H9 (cell line): ENCODE measurements around the gene PDE4A. TPM values are rescaled to one million over a fixed set of nuclear protein-coding genes. Genes with fewer than 3 reads are reported as not detected.

Experiments
- DNase-seq: peaks from one replicate; pipeline ENCODE4 v3.0.0-alpha.2; 2017
- H2AFZ ChIP-seq: one replicate; pipeline ENCODE4 v1.6.1; 2013; ENCODE audit warnings: mild to moderate bottlenecking, low read length, control low read depth, moderate library complexity
- H2AK5ac ChIP-seq: 2 replicates; pipeline ENCODE4 v1.6.1; 2013; ENCODE audit warnings: low read length, control low read depth, mixed read lengths; ENCODE audit not compliant: insufficient read length
- H2BK120ac ChIP-seq: one replicate; pipeline ENCODE4 v1.6.1; 2013; ENCODE audit warnings: low read depth, mild to moderate bottlenecking, low read length, control low read depth, inconsistent platforms; ENCODE audit not compliant: poor library complexity, severe bottlenecking
- H2BK12ac ChIP-seq: 2 replicates; pipeline ENCODE4 v1.6.1; 2013; ENCODE audit warnings: low read length, control low read depth, mixed read lengths, low read depth; ENCODE audit not compliant: insufficient read length
- H2BK15ac ChIP-seq: 2 replicates; pipeline ENCODE4 v1.6.1; 2013; ENCODE audit warnings: low read depth, low read length, control low read depth
- H2BK20ac ChIP-seq: one replicate; pipeline ENCODE4 v1.6.1; 2013; ENCODE audit warnings: low read depth, mild to moderate bottlenecking, low read length, control low read depth, inconsistent platforms; ENCODE audit not compliant: poor library complexity, severe bottlenecking
- H2BK5ac ChIP-seq: 2 replicates; pipeline ENCODE4 v1.6.1; 2013; ENCODE audit warnings: low read length, control low read depth, mixed read lengths; ENCODE audit not compliant: insufficient read length
- H3K14ac ChIP-seq: 2 replicates; pipeline ENCODE4 v1.6.1; 2013; ENCODE audit warnings: low read length, control low read depth; ENCODE audit not compliant: insufficient read depth
- H3K18ac ChIP-seq: 2 replicates; pipeline ENCODE4 v1.6.1; 2013; ENCODE audit warnings: low read depth, mild to moderate bottlenecking, mixed read lengths, low read length, control low read depth; ENCODE audit not compliant: insufficient read length
- H3K23ac ChIP-seq: 2 replicates; pipeline ENCODE4 v1.6.1; 2013; ENCODE audit warnings: low read length, control low read depth, mixed read lengths, low read depth; ENCODE audit not compliant: insufficient read length
- H3K23me2 ChIP-seq: 2 replicates; pipeline ENCODE4 v1.6.1; 2013; ENCODE audit warnings: low read depth, mild to moderate bottlenecking, mixed read lengths, low read length, control low read depth; ENCODE audit not compliant: insufficient read length, poor library complexity, severe bottlenecking
- H3K27ac ChIP-seq: 2 replicates; pipeline ENCODE4 v1.5.1; 2013; ENCODE audit warnings: low read length, control low read depth, mixed read lengths, low read depth; ENCODE audit not compliant: insufficient read length
- H3K27me3 ChIP-seq: 2 replicates; pipeline ENCODE4 v1.6.1; 2013; ENCODE audit warnings: low read length, control low read depth, inconsistent platforms; ENCODE audit not compliant: insufficient read depth
- H3K4ac ChIP-seq: 2 replicates; pipeline ENCODE4 v1.6.1; 2013; ENCODE audit warnings: low read depth, mild to moderate bottlenecking, control low read depth, inconsistent platforms, low read length, moderate library complexity
- H3K4me1 ChIP-seq: 2 replicates; pipeline ENCODE4 v1.6.1; 2013; ENCODE audit warnings: low read length, control low read depth, inconsistent platforms; ENCODE audit not compliant: insufficient read depth
- H3K4me2 ChIP-seq: 2 replicates; pipeline ENCODE4 v1.6.1; 2013; ENCODE audit warnings: low read length, control low read depth, mixed read lengths; ENCODE audit not compliant: insufficient read length, insufficient read depth
- H3K56ac ChIP-seq: 2 replicates; pipeline ENCODE4 v1.6.1; 2013; ENCODE audit warnings: low read depth, mild to moderate bottlenecking, mixed read lengths, low read length, control low read depth; ENCODE audit not compliant: insufficient read length
- H3K79me1 ChIP-seq: 2 replicates; pipeline ENCODE4 v1.6.1; 2013; ENCODE audit warnings: low read depth, mild to moderate bottlenecking, moderate library complexity, low read length, control low read depth, inconsistent platforms; ENCODE audit not compliant: insufficient read depth, poor library complexity, severe bottlenecking
- H3K79me2 ChIP-seq: 2 replicates; pipeline ENCODE4 v1.6.1; 2013; ENCODE audit warnings: low read length, control low read depth, inconsistent platforms; ENCODE audit not compliant: insufficient read depth
- H3K9ac ChIP-seq: 2 replicates; pipeline ENCODE4 v1.6.1; 2013; ENCODE audit warnings: low read length, control low read depth, mixed read lengths; ENCODE audit not compliant: insufficient read length; ENCODE audit errors: extremely low read depth
- H3K9me3 ChIP-seq: one replicate; pipeline ENCODE4 v1.6.1; 2013; ENCODE audit warnings: low read depth, low read length, inconsistent platforms; ENCODE audit not compliant: control insufficient read depth
- H3T11ph ChIP-seq: one replicate; pipeline ENCODE4 v1.6.1; 2013; ENCODE audit warnings: mild to moderate bottlenecking, low read length, control low read depth, inconsistent platforms
- H4K20me1 ChIP-seq: one replicate; pipeline ENCODE4 v1.6.1; 2013; ENCODE audit not compliant: control insufficient read depth, insufficient read length, insufficient read depth
- H4K5ac ChIP-seq: 2 replicates; pipeline ENCODE4 v1.6.1; 2013; ENCODE audit warnings: low read depth, mild to moderate bottlenecking, mixed read lengths, low read length, control low read depth; ENCODE audit not compliant: insufficient read length
- H4K8ac ChIP-seq: replicated peaks from 2 replicates; pipeline ENCODE4 v1.6.1; 2013; ENCODE audit warnings: low read length, control low read depth, mixed read lengths, low read depth; ENCODE audit not compliant: insufficient read length
- H4K91ac ChIP-seq: 2 replicates; pipeline ENCODE4 v1.6.1; 2013; ENCODE audit warnings: low read depth, mild to moderate bottlenecking, moderate library complexity, mixed read lengths, low read length, control low read depth; ENCODE audit not compliant: insufficient read length
- H3K27ac Mint-ChIP-seq, 3 experiments: 2 replicates in 2 of 3; 3 replicates in 1 of 3; pipeline ENCODE4 v1.8.0; 2020 to 2021; ENCODE audit warnings: mixed read lengths in 3 of 3, mild to moderate bottlenecking in 1 of 3, moderate library complexity in 1 of 3
- H3K27me3 Mint-ChIP-seq: 2 replicates; pipeline ENCODE4 v1.8.0; 2021; ENCODE audit warnings: low read depth, mild to moderate bottlenecking, moderate library complexity, mixed read lengths
- H3K36me3 Mint-ChIP-seq, 3 experiments: 2 replicates in 2 of 3; 3 replicates in 1 of 3; pipeline ENCODE4 v1.8.0; 2020 to 2021; ENCODE audit warnings: low read depth in 3 of 3, mixed read lengths in 3 of 3; ENCODE audit not compliant: insufficient read depth in 1 of 3
- H3K4me1 Mint-ChIP-seq, 2 experiments: 2 replicates each; pipeline ENCODE4 v1.8.0; 2020; ENCODE audit warnings: mixed read lengths in 2 of 2
- H3K4me3 Mint-ChIP-seq, 2 experiments: 2 replicates in 1 of 2; 3 replicates in 1 of 2; pipeline ENCODE4 v1.8.0; 2020 to 2021; ENCODE audit warnings: mild to moderate bottlenecking in 2 of 2, mixed read lengths in 2 of 2, moderate library complexity in 1 of 2
- H3K9me3 Mint-ChIP-seq, 2 experiments: 2 replicates in 1 of 2; 3 replicates in 1 of 2; pipeline ENCODE4 v1.8.0; 2020; ENCODE audit warnings: mild to moderate bottlenecking in 2 of 2, mixed read lengths in 2 of 2, moderate library complexity in 1 of 2
- CTCF ChIP-seq: fragments of 200-600 bp; sonication (generic); conservative IDR thresholded peaks from 3 replicates; pipeline ENCODE4 v1.8.0; 2021; ENCODE audit warnings: antibody characterized with exemption, mild to moderate bottlenecking
- WGBS: extraction: QIAGEN DNeasy Blood & Tissue Kit; methylation state at CpG from one replicate; pipeline ENCODE4 v1.1.7; 2013; ENCODE audit warnings: missing lambda C conversion rate, low lambda C conversion rate, mixed read lengths; ENCODE audit not compliant: insufficient read length; ENCODE audit errors: extremely low coverage; 5-methylcytosine and 5-hydroxymethylcytosine counted together
- total RNA-seq: library from RNA; stranded (reverse); gene quantifications from 2 replicates; pipeline ENCODE4 v1.2.1, GENCODE V29; 2021

The PDE4A gene
- total RNA-seq, 1 experiment from 2014 or later = 8.5 TPM

GRCh38 chr19:10388957-10389356 lies 31.4 kb upstream of the PDE4A start:
- Mint-ChIP-seq H3K36me3 (peaks cover 12 to 31% (median 21%) of the 10 kb centered on the region in 3 experiments; a peak in 6 of 7 replicates), H3K4me3 (no peak overlapping the region), H3K4me1 (peaks cover 9 to 11% of the 10 kb centered on the region in 2 experiments; a peak in 3 of 4 replicates), H3K27me3 (peaks cover 2% of the 10 kb centered on the region; the same call in 1 of the 2 replicates), H3K27ac (peak overlapping the region in 1 of 3 experiments; percentile 49; a peak in 2 of 7 replicates), H3K9me3 (no peaks in the 10 kb centered on the region)
- no peak overlapping the region for H3K56ac ChIP-seq
- no CpG with 5 or more reads among the region's 3 CpGs for WGBS
- no peaks in the 10 kb centered on the region for H3K9me3 ChIP-seq
- no peak overlapping the region for H2AK5ac ChIP-seq
- H2BK15ac ChIP-seq = no peak overlapping the region
- H3K23me2 ChIP-seq = peaks cover 3% of the 10 kb centered on the region
- peak; percentile 87 for DNase-seq
- H3K4me1 ChIP-seq = no peaks in the 10 kb centered on the region
- no peak overlapping the region for H3K14ac ChIP-seq
- no peaks in the 10 kb centered on the region for H4K20me1 ChIP-seq
- H3K18ac ChIP-seq = no peak overlapping the region
- H3K27ac ChIP-seq = no peak overlapping the region
- no peaks in the 10 kb centered on the region for H3K79me1 ChIP-seq
- no peak overlapping the region for H3K23ac ChIP-seq
- no peak overlapping the region for H3K9ac ChIP-seq
- no peak overlapping the region for H2BK5ac ChIP-seq
- no peak overlapping the region for H2BK20ac ChIP-seq
- H3T11ph ChIP-seq = no peak overlapping the region
- no peaks in the 10 kb centered on the region for H3K79me2 ChIP-seq
- no peak overlapping the region for H4K91ac ChIP-seq
- no peak overlapping the region for H2AFZ ChIP-seq
- no peak overlapping the region for H2BK120ac ChIP-seq
- no peak overlapping the region for H4K5ac ChIP-seq
- peak; percentile 95 for TF ChIP-seq CTCF
- H3K27me3 ChIP-seq = no peaks in the 10 kb centered on the region
- H3K4ac ChIP-seq = no peak overlapping the region
- no peak overlapping the region for H4K8ac ChIP-seq
- no peak overlapping the region for H2BK12ac ChIP-seq
- H3K4me2 ChIP-seq = no peak overlapping the region
